ENCODE results near the gene CRABP2. TPM values are rescaled to one million over a fixed set of nuclear protein-coding genes. Genes with fewer than 3 reads are reported as not detected.

The CRABP2 gene
- under 1 TPM; 0.78 to 0.90 TPM for total RNA-seq

DNA sequence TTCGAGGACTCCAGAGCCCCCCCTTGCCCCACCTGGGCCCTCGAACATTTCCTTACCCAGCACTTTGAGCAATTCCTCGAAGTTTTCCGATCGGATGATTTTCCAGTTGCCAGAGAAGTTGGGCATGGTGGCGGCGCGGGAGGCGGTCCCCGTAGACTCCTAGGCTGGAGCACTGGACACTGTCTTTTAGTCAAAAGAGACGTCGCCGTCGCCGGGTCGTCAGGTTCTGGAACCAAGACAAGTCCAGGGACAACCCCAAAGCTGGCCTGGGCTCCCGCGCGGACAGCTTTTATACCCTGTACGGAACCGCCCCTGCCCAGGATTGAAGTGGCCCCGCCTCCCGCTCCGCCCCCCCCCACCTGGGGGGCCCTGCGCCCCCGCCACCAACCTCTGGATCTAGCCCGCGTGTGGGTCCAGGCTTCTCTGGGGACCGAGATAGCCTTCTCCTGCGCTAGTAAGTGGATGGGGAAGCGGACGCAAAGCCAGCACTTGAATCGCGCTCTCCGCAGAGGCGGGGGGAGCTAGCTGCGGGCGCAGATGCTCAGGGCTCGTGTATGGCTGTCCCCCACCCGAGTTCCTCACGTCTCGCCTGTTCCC, at the start of gene CRABP2:
TSS of gene CRABP2 (minus strand) at position 263 of the 597 bp plus-strand sequence. CDS start at position 126, 137 bp downstream.
- intact Hi-C loops (cut with micrococcal nuclease) = no loop called here
- Mint-ChIP-seq H3K4me3 (peak within 1 kb of the TSS; percentile 75), H3K4me1 (ENCODE audit: low read depth) (peaks cover 37% of the 10 kb centered on the region), H3K27ac (peak within 1 kb of the TSS; percentile 75), H3K27me3 (peaks cover 22% of the 10 kb centered on the region), H3K36me3 (ENCODE audit: low read depth) (no peaks in the 10 kb centered on the region), H3K9me3 (no peaks in the 10 kb centered on the region)
- ChIA-PET CTCF (interaction anchor here (1.0 to 13.0 kb wide), 22 partner anchors 10 to 185 kb away, joined by 3 to 271 read pairs (median 10); partner anchors contain the start of genes ISG20L2, METTL25B and PRCC), POLR2A (interaction anchor here (0.5 to 2.5 kb wide), 10 partner anchors 12 to 213 kb away, joined by 3 to 12 read pairs (median 3); no protein-coding TSS in a partner anchor)
- DNase-seq (peak; percentile 50), ATAC-seq (peak; percentile 34)
- TF ChIP-seq, protein P1, sequence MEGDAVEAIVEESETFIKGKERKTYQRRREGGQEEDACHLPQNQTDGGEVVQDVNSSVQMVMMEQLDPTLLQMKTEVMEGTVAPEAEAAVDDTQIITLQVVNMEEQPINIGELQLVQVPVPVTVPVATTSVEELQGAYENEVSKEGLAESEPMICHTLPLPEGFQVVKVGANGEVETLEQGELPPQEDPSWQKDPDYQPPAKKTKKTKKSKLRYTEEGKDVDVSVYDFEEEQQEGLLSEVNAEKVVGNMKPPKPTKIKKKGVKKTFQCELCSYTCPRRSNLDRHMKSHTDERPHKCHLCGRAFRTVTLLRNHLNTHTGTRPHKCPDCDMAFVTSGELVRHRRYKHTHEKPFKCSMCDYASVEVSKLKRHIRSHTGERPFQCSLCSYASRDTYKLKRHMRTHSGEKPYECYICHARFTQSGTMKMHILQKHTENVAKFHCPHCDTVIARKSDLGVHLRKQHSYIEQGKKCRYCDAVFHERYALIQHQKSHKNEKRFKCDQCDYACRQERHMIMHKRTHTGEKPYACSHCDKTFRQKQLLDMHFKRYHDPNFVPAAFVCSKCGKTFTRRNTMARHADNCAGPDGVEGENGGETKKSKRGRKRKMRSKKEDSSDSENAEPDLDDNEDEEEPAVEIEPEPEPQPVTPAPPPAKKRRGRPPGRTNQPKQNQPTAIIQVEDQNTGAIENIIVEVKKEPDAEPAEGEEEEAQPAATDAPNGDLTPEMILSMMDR (IDR thresholded peaks at IDR 0.05) = no peak

DNA sequence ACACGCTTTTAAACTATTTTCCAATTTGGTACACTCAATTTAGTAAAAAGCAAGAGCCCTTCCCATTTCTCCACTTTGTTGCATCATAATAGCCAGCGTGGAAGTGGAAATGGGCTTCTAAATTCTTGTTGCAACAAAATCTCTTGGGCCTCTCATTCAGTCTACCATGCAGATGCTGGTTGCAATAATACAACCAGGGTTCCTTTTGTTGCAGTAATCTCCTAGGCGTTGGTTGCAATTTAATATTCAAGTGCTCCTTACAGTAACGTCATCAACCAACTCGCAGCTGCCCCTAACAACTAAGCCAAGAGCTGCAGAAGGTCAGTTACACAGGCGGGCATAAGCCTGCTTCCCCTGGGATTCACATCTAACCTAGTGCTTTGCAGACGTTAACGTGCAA, 48.8 kb upstream of the CRABP2 start:
- ATAC-seq = no peak
- H3K4me3 Mint-ChIP-seq = no peak overlapping the region
- POLR2A ChIA-PET = no interaction called here
- intact Hi-C loops (cut with micrococcal nuclease) = loop anchor here (10.0 kb wide), 1 partner anchor 249 kb away; the partner anchor contains the start of gene MEF2D
- no peaks in the 10 kb centered on the region for H3K27me3 Mint-ChIP-seq
- H3K9me3 Mint-ChIP-seq = no peaks in the 10 kb centered on the region
- TF ChIP-seq, protein P1 (IDR thresholded peaks at IDR 0.05) = no peak
- CTCF ChIA-PET = interaction anchor here (6.6 kb wide), 1 partner anchor 27 kb away, joined by 80 read pairs; the partner anchor contains the start of genes ISG20L2 and METTL25B
- peaks cover 15% of the 10 kb centered on the region for H3K36me3 Mint-ChIP-seq (ENCODE audit: low read depth)
- H3K27ac Mint-ChIP-seq = no peak overlapping the region
- H3K4me1 Mint-ChIP-seq (ENCODE audit: low read depth) = peaks cover 8% of the 10 kb centered on the region
- DNase-seq = no peak

DNA sequence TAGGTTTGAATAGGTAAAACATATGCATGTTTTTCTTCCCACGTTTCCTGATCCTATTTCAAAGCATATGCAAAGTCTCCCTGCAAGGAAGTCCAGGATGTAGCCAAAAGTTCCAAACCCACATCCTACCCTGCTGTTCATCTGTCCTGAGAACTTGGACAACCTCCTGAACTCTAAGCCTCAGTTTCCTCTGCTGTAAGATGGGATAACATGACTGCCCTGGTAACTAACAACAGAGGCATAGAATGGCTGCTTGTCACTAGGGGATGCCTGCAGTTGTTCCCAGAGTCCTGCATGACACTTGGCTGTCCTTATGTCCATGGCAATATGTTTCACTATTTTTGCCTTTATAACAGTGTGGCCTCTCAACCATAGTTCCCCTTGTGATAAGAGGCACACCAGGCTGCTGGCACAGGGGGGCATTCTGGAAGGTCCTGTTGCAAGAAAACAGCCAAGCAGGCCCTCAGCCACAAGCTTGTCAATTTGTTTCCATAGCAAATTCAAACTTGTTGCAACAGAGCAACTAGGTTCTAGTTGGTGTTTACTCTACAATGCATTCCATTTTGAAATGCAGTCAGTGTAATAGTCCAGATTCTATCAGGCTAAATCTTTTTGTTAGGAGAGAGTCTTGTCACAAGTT, 47.6 kb upstream of the CRABP2 start:
- ChIA-PET POLR2A (interaction anchor here (0.6 to 4.7 kb wide), 7 partner anchors 11 to 52 kb away, joined by 3 to 60 read pairs (median 6); partner anchors contain the start of genes ISG20L2, METTL25B, MRPL24 and PRCC), CTCF (interaction anchor here (1.0 to 6.6 kb wide), 8 partner anchors 12 to 107 kb away, joined by 3 to 80 read pairs (median 4); partner anchors contain the start of genes ISG20L2, METTL25B and MRPL24)
- Mint-ChIP-seq H3K9me3 (no peaks in the 10 kb centered on the region), H3K4me3 (peak overlapping the region; percentile 92), H3K4me1 (ENCODE audit: low read depth) (peaks cover 18% of the 10 kb centered on the region), H3K36me3 (ENCODE audit: low read depth) (peaks cover 25% of the 10 kb centered on the region), H3K27ac (peak overlapping the region; percentile 78), H3K27me3 (no peaks in the 10 kb centered on the region)
- intact Hi-C loops (cut with micrococcal nuclease) = loop anchor here (2.0 to 10.0 kb wide), 2 partner anchors 14 to 248 kb away; partner anchors contain the start of genes MEF2D and PRCC
- DNase-seq (no peak), ATAC-seq (no peak)
- TF ChIP-seq, protein P1 (IDR thresholded peaks at IDR 0.05) = no peak

DNA sequence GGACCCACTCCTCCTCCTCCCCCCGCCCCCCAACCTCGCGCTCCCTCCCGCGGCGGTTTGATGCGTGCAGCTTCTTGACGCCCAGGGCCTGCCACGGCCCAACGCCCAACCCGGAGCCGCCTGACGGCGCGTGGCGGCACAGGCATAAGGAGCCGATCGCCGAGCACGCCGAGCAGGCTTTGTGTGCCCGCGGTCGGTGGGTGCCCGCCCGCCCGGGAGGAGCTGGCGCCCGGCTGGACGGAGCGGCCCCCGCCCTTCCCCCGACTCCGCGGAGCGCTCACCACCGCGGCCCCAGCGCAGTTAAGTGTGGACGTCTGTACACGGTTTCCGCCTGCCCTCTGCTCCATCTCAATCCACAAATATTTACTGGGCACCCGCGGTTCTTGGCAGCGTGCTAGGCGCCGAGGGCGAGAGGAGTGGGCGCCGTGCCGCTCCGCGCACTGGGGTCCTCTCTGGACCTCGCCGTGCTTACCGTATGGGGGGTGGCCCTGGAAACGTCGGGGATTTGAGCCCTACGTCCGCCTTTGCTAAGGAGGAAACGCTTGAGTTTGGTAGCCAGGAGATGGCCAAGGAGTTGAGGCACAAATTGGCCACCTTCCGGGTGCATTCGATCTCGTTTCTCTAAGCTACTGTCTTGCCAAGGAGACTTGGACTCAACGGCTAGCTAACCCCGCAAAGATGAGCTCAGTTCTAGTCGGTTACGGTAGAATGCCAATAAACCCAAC, 46.5 kb upstream of the CRABP2 start:
- POLR2A ChIA-PET = interaction anchor here (0.6 to 4.7 kb wide), 13 partner anchors 10 to 468 kb away, joined by 3 to 60 read pairs (median 5); partner anchors contain the start of genes ISG20L2, METTL25B, MRPL24 and PRCC
- intact Hi-C loops (cut with micrococcal nuclease) = loop anchor here (2.0 to 10.0 kb wide), 2 partner anchors 15 to 247 kb away; partner anchors contain the start of genes MEF2D and PRCC
- no peaks in the 10 kb centered on the region for H3K9me3 Mint-ChIP-seq

More for the DNA sequence above, 46.5 kb upstream of the CRABP2 start:
- DNase-seq (peak; percentile 97), ATAC-seq (peak; percentile 83)
- Mint-ChIP-seq H3K4me1 (ENCODE audit: low read depth) (peaks cover 27% of the 10 kb centered on the region), H3K4me3 (peak overlapping the region; percentile 92), H3K27me3 (no peaks in the 10 kb centered on the region), H3K36me3 (ENCODE audit: low read depth) (peaks cover 29% of the 10 kb centered on the region), H3K27ac (peak overlapping the region; percentile 95)
- TF ChIP-seq, protein P1 (IDR thresholded peaks at IDR 0.05) = no peak
- CTCF ChIA-PET = interaction anchor here (1.0 to 6.6 kb wide), 9 partner anchors 11 to 108 kb away, joined by 3 to 80 read pairs (median 4); partner anchors contain the start of genes ISG20L2, METTL25B and MRPL24
